ENCODE data around the gene KRTAP10-2.

KRTAP10-2 gene

DNA sequence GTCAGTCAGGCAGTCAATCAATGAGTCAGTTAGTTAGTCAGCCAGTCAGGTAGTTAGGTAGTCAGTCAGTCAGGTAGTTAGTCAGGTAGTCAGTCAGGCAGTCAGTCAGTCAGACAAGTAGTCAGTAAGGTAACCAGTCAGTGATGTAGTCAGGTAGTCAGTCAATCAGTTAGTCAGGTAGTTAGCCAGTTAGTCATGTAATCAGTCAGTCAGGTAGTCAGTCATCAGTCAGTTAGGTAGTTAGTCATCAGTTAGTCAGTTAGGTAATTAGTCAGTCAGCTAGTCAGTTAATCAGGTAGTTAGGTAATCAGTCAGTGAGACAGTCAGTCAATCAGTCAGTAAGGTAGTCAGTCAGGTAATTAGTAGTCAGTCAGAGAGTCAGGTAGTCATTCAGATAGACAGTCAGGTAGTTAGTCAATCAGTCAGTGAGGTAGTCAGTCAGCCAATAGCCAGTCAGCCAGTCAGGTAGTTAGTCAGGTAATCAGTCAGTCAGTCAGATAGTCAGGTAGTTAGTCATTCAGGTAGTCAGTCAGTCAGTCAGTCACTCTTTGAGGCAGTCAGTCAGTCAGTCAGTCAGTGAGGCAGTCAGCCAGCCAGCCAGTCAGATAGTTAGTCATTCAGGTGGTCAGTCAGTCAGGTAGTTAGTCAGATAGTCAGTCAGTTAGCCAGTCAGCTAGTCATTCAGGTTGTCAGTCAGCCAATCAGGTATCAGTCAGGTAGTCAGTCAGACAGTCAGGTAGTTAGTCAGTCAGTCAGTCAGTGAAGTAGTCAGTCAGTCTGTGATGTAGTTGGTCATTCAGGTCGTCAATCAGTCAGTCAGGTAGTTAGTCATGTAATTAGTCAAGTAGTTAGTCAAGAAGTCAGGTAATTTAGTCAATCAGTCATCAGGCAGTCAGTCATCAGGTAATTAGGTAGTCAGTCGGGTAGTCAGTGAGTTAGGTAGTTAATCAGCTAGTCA lies 26.6 kb downstream of the KRTAP10-2 start:
- no peak for DNase-seq

GRCh38 chr21:44523567-44524413 lies 27.5 kb downstream of the KRTAP10-2 start:
- DNase-seq, result no peak

DNA sequence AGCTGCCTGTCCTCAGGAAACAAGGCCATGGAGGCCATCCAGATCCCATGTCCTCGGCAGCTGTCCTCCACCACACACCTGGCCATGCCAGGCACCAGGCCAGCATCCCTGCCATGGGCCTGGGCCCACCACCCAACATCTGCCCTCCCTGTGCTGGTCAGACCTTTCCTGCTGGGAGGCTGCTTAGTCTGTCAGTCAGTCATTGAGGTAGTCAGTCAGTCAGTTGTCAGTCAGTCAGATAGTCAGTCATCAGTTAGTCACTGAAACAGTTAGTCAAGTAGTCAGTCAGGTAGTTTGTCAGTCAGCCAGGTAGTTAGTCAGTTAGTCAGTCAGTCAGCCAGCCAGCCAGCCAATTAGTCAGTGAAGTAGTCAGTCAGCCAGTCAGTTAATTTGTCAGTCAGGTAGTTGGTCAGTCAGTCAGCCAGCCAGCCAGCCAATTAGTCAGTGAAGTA lies 28.5 kb downstream of the KRTAP10-2 start:
- no peak for DNase-seq

DNA sequence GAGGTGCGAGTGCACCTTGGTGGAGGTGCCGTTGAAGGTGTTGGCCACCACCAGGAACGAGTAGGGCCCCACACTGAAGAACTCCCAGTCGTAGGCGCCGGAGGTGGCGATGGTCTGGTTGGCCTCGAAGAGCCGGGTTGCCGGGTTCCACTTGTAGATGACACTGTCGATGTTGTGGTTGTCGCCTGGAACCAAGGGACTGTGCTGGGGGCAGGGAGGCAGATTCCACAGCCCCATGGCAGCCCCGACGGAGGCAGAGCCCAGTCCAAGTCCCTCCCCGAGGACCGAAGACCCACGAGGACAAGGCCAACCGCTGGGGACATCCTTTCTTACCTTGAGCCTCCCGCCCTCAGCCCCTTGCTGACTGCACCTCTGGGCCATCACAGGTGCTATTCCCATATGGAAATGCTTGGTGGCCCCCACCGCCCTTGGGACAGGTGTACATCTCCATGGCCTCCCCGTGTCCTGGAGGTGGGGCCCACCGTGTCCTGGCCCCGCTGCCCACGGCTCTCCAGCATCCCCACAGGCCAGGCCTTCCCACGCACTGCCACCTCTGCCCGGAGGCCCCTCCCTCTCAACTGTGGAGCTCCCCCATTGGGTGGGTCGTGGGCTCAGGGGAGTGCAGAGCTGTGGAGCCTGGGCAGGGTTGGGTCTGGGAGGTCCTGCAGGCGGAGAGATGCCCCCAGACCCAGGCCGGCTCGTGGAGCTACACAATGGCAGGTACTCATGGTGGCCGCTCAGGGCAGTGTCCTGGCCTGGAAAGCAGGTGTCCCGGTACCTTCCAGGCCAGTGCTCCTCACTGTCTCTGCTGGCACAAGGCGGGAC lies 29.2 kb downstream of the KRTAP10-2 start:
- DNase-seq, result no peak

- DNase-seq, result no peak
Observed at GRCh38 chr21:44521301-44521927, 29.9 kb downstream of the KRTAP10-2 start.

DNA sequence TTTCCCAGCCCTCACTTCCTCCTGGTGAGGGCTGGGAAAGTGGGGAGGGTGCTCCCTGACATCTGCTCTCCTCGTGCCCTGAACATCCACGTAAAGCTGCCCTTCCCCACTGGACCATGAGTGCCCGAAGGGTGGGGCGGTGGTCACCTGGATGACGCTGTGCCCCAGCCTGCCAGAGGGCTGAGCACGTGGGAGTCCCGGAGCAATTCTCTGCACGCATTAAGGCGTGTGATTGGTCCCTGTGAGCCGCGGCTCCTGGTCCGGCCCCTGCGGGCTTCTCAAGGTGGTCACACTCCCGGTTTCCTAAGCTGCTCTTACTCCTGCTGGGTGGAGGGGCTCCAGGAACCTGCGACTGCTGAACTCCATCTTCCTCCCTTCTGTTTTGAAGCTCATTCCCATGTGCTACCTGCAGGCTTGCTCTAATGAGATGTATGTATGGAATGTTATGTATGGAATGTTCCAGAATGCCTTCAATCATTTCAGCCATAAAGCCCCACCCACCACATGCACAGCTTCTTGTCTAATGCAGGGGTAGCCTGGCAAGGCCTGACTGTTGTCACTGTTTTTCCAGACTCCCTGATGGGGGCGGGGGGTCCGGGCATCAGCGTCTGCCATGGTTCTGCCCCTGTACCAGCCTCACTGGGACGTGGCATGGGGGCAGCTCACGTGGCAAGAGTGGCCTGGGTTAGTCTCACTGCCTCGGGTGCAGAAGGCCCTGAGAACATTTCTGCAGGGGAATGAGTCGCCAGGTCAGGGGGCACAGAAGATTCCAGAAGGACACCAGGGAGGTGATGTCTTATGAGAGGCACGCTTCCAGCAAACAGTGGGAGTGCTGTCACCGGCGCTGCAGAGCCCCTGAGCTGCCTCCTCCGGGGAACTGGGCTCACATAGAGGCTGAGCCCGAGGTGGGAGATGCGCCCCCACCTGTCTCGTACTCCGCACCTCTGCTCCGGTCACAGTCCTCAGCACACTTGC lies 30.7 kb downstream of the KRTAP10-2 start:
- no peak for DNase-seq

GRCh38 chr21:44519346-44520325 lies 31.7 kb downstream of the KRTAP10-2 start:
- no peak for DNase-seq

- DNase-seq, result no peak
Observed at GRCh38 chr21:44518686-44519085, 32.6 kb downstream of the KRTAP10-2 start.

DNA sequence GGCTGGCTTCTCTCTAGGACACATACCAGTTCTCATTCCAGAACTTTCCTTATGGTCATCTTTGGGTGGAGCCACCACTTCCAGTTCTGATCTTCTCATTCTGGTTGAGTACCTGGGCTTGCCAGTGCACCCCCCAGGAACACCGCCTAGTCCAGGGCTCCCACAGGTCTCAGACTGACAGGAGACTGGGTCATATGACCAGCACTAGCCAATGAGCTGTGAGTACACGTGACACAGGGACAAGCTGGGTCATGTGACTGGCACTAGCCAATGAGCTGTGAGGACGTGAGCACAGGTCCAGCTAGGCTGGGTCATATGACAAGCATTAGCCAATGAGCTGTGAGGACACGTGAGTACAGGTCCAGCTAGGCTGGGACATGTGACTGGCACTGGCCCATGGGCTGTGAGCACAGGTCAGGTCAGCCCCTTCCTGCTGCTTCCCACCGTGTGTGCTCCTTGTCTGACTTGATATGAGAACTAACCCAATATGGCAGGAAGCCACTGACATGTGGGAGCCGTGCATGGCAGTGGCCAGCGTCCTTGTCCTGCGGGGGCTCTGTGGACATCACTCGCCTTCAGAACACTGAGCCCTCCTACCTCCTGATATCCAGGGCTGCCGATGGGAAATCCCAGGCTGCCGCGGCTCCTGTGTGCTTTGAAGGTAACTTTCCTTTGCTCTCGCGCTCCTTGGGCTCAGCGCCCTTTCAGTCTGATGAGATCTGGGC lies 34.0 kb downstream of the KRTAP10-2 start:
- no peak for DNase-seq

DNA sequence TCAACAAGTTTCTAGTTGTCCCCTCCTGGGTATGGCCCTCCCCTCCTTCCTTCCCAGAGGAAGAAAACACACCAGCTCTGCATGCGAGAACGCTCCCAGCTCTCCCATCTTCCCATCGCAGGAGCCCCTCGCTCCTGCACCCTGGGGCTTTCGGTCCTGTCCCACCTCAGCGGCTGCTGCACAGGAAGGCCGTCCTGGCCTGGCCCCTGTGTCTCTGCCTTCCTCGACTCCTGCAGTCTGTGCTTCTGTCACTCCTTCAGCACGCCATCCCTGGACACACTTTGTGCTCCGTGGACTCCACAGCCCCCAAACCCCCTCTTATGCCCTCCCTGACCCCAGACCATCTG lies 34.5 kb downstream of the KRTAP10-2 start:
- DNase-seq, result no peak

GRCh38 chr21:44516342-44516741 lies 35.0 kb downstream of the KRTAP10-2 start:
- DNase-seq, result no peak

GRCh38 chr21:44515359-44516165 lies 35.7 kb downstream of the KRTAP10-2 start:
- DNase-seq, result no peak

GRCh38 chr21:44514746-44515358 lies 36.5 kb downstream of the KRTAP10-2 start:
- DNase-seq, result no peak

GRCh38 chr21:44514218-44514520 lies 37.1 kb downstream of the KRTAP10-2 start:
- no peak for DNase-seq

GRCh38 chr21:44513389-44514217 lies 37.7 kb downstream of the KRTAP10-2 start:
- no peak for DNase-seq

DNA sequence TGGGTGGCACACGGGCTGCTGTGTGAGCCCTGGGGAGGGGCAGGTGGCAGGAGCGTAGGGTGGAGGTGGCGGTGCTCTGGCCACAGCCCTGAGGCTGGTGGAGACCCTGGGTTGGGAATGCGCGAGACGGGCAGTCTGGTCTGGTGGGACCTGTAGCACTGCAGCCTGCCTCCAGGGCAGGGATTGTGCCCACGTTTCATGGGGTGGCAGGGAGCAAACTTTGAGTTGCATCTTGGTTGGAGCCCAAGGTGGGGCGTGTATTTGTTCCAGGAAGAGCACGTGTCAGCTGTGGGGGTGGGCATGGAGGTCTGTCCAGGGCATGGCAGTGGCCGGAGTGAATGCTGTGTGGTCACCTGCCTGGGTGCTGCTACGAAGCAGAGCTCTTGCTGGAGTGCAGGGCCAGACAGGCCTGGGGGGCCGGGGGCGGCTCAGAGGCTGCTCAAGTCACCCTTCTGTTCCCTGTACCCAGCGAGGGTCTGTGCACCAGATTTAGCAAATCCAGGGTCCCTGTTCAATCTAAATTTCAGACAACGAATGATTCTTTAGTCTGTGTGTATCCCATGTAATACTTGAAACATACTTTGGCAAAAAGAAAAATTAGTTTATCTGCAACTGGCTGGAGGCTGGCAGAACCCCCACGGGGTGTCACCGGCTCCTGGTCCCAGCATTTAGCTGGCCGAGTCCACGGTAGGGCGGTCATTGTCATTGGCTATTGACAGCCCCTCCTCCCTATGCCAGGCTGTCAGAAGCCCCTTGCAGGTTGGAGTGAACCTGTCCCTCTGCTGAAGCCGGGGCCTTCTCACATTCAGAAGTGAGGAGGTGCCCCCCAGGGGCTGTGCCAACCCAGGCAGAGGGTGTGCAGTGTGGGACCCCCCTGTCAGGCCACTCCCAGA lies 38.6 kb downstream of the KRTAP10-2 start:
- DNase-seq, result no peak

Data from activated gamma-delta T cell (primary cell).